Effector memory CD8-positive, alpha-beta T cell (primary cell): ENCODE measurements around the gene LAMP2.
"Not testable (repeated sequence)": the region's sequence is repeated elsewhere in the genome, so short reads cannot be mapped to it uniquely, and the experiment has no call there.

Source experiments
- ATAC-seq: fragments of 150-1000 bp; cut with Tn5 transposase; replicated peaks from 2 replicates; pipeline ENCODE4 v1.10.0; 2021; ENCODE audit warnings: mild to moderate bottlenecking, moderate library complexity
- DNase-seq, 3 experiments: peaks; one replicate each; pipeline ENCODE4 v3.0.0; 2021
- H3K27ac Mint-ChIP-seq, 2 donors: one replicate each; pipeline ENCODE4 v1.8.0; 2022; ENCODE audit warnings: mild to moderate bottlenecking in 2 of 2, mixed read lengths in 2 of 2, moderate library complexity in 2 of 2
- H3K27me3 Mint-ChIP-seq, 2 donors: one replicate each; pipeline ENCODE4 v1.8.0; 2022; ENCODE audit warnings: mixed read lengths in 2 of 2
- H3K36me3 Mint-ChIP-seq: one replicate; pipeline ENCODE4 v1.8.0; 2022; ENCODE audit warnings: mild to moderate bottlenecking, moderate library complexity, mixed read lengths; ENCODE audit not compliant: insufficient read depth
- H3K4me1 Mint-ChIP-seq, 2 donors: one replicate each; pipeline ENCODE4 v1.8.0; 2022; ENCODE audit warnings: low read depth in 2 of 2, mixed read lengths in 2 of 2
- H3K4me3 Mint-ChIP-seq, 2 donors: one replicate each; pipeline ENCODE4 v1.8.0; 2022; ENCODE audit warnings: mild to moderate bottlenecking in 2 of 2, mixed read lengths in 2 of 2, moderate library complexity in 2 of 2
- H3K9me3 Mint-ChIP-seq, 2 donors: one replicate each; pipeline ENCODE4 v1.8.0; 2022; ENCODE audit warnings: mixed read lengths in 2 of 2
- total RNA-seq, 9 experiments: gene quantifications; one replicate each; lab custom pipeline; 2026; lab: John Stamatoyannopoulos, UW

LAMP2 gene
- total RNA-seq = 18.8 to 101 (median 81.4) reads per million in 9 experiments

GRCh38 chrX:120468825-120469525, at the start of gene LAMP2:
LAMP2 (minus strand) TSS chrX:120469296; CDS start chrX:120469169, 127 bp downstream.
- Mint-ChIP-seq H3K27me3 (no peaks in the 10 kb centered on the region), H3K36me3 (peaks cover 9% of the 10 kb centered on the region), H3K4me1 (peaks cover 8 to 22% of the 10 kb centered on the region in 2 donors), H3K9me3 (no peaks in the 10 kb centered on the region), H3K27ac (peak within 1 kb of the TSS; percentile 88 to 97), H3K4me3 (peak within 1 kb of the TSS; percentile 88 to 92)
- DNase-seq (peak; percentile 69 to 70 (median 70)), ATAC-seq (peak; percentile 97)

DNA sequence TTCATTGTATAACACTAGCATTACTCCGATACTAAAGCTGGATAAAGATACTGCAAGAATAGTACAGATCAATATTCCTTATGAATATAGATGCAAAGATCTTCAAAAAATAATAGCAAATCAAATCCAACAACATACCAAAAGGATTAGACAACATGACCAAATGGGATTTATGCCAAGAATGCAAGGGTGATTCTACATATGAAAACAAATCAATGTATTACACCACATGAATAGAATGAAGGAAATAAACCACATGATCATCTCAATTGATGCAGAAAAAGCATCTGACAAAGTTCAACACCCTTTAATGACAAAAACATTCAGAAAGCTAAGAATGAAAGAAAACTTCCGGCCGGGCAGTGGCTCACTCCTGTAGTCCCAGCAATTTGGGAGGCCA, 48.8 kb upstream of the LAMP2 start:
- ATAC-seq = no peak
- peaks cover 7% of the 10 kb centered on the region for H3K36me3 Mint-ChIP-seq
- no peaks in the 10 kb centered on the region for H3K9me3 Mint-ChIP-seq
- H3K4me1 Mint-ChIP-seq = no peaks in the 10 kb centered on the region
- no peak overlapping the region for H3K27ac Mint-ChIP-seq
- no peak overlapping the region for H3K4me3 Mint-ChIP-seq
- no peak for DNase-seq
- no peaks in the 10 kb centered on the region for H3K27me3 Mint-ChIP-seq

- H3K9me3 Mint-ChIP-seq = no peaks in the 10 kb centered on the region
- no peak for ATAC-seq
- peaks cover 7% of the 10 kb centered on the region for H3K36me3 Mint-ChIP-seq
- H3K27ac Mint-ChIP-seq = no peak overlapping the region
- no peaks in the 10 kb centered on the region for H3K4me1 Mint-ChIP-seq
- H3K4me3 Mint-ChIP-seq = no peak overlapping the region
- no peaks in the 10 kb centered on the region for H3K27me3 Mint-ChIP-seq
- DNase-seq = no peak
Measured at GRCh38 chrX:120514236-120514635, 45.1 kb upstream of the LAMP2 start.

DNA sequence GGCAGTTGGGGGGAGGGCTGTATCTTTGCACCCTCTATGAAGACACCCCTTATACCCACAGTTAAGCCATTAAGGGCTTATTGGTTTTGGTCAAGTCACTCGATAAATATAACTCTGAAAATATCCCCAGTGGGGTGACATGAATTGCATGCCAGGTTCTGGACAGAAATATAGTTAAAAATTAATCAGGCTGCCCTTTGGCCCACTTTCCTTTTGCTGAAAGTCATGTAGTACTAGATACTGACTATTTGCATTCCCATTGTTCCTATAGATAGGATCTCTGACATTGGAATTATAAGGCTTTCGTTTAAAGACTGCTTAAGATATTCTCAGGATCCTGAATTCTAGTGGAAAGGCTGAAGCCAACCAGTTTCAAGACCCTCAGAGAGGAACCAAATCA, 43.5 kb upstream of the LAMP2 start:
- Mint-ChIP-seq H3K27ac (no peak overlapping the region), H3K9me3 (no peaks in the 10 kb centered on the region), H3K36me3 (peaks cover 3% of the 10 kb centered on the region), H3K4me1 (no peaks in the 10 kb centered on the region), H3K27me3 (no peaks in the 10 kb centered on the region), H3K4me3 (no peak overlapping the region)
- DNase-seq (no peak), ATAC-seq (no peak)

DNA sequence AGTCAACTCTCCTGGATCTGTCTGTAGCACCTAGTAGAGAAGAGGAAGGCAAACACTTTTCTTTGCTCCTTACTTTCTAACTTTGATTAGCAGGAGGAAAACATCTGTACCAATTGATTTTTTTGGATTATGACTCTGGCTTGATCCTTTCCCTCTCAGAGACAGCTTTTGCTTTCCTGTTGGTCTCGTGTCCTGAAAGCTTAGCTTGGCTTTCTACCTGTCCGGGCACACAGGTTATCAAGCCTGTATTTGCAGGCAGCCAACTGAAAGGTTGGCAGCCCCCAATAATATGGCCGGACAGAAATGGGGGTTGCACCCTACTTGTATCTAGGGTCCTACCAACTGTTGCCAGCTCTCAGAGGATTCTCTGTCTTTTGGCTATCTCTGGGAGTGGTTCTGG, 43.1 kb upstream of the LAMP2 start:
- H3K36me3 Mint-ChIP-seq = peaks cover 3% of the 10 kb centered on the region
- H3K27me3 Mint-ChIP-seq = no peaks in the 10 kb centered on the region
- no peak overlapping the region for H3K27ac Mint-ChIP-seq
- DNase-seq (no peak), ATAC-seq (no peak)
- H3K4me1 Mint-ChIP-seq = no peaks in the 10 kb centered on the region
- no peak overlapping the region for H3K4me3 Mint-ChIP-seq
- no peaks in the 10 kb centered on the region for H3K9me3 Mint-ChIP-seq

DNA sequence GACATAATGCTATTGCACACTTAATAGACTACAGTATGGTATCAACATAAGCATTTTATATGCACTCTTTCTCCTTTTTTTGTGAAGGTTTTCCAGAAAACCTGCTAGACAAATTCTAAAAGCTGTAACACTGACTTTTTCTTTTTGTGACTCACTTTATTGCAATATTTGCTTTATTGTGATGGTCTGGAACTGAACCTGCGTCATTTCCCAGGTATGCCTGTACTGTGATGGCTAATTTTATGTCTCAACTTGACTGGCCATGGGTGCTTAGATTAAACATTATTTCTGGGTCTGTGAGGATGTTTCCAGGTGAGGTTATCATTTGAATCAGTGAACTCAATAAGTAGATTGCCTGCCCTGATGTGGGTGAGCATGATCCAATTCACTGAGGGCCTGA, 35.5 kb upstream of the LAMP2 start:
- Mint-ChIP-seq H3K27me3 (no peaks in the 10 kb centered on the region), H3K9me3 (no peaks in the 10 kb centered on the region), H3K4me1 (no peaks in the 10 kb centered on the region), H3K36me3 (no peaks in the 10 kb centered on the region), H3K4me3 (no peak overlapping the region), H3K27ac (no peak overlapping the region)
- no peak for DNase-seq
- no peak for ATAC-seq

DNA sequence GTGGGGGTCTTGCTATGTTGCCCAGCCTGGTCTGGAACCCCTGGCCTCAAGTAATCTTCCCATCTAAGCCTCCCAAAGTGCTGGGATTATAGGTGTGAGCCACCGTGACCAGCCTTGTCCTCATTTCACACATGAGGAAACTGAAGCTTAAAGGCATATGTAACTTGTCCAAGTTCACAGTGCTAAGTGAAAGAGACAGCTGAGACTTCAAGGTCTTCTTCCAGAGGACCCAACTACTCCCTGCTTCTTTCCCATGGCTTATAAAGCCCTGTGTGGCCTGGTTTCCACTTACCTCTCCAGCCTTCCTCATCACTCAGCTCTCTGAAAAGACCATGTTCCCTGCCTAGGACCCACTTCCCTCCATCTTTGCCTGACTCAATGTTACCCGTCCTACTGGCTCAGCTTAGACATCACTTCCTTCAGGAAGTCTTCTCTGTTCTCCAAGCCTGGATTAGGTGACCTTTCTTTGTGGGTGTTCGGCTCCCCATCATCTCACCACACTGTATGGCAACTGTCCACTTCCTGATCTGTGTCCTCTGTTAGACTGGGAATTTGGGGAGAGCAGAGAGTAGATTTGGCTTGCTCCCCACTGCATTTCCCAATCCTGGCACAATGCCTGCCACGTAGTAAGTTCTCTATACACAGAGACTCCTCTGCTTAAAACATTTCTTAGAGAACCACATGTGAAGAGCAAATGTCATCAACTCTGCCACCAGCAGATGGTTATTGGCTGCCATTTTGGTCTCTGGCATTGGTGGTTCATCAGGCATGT, 30.4 kb upstream of the LAMP2 start:
- ATAC-seq = no peak
- Mint-ChIP-seq H3K9me3 (no peaks in the 10 kb centered on the region), H3K27ac (no peak overlapping the region), H3K4me1 (peaks cover 4 to 5% of the 10 kb centered on the region in 2 donors), H3K4me3 (no peak overlapping the region), H3K27me3 (no peaks in the 10 kb centered on the region), H3K36me3 (peaks cover 9% of the 10 kb centered on the region)
- DNase-seq = no peak

GRCh38 chrX:120490119-120490518, 21.0 kb upstream of the LAMP2 start:
- not testable (repeated sequence) for H3K4me3 Mint-ChIP-seq, H3K27ac Mint-ChIP-seq, H3K27me3 Mint-ChIP-seq, ATAC-seq, H3K9me3 Mint-ChIP-seq, H3K36me3 Mint-ChIP-seq, DNase-seq
- peaks cover 10 to 17% of the 10 kb centered on the region in 2 donors for H3K4me1 Mint-ChIP-seq

- no peak for ATAC-seq
- H3K4me1 Mint-ChIP-seq = peaks cover 10 to 17% of the 10 kb centered on the region in 2 donors
- peak overlapping the region in 1 of 2 donors; percentile 48 for H3K4me3 Mint-ChIP-seq
- no peaks in the 10 kb centered on the region for H3K9me3 Mint-ChIP-seq
- no peak for DNase-seq
- H3K27me3 Mint-ChIP-seq = no peaks in the 10 kb centered on the region
- peaks cover 4% of the 10 kb centered on the region for H3K36me3 Mint-ChIP-seq
- H3K27ac Mint-ChIP-seq = peak overlapping the region in 1 of 2 donors; percentile 35
Measured at GRCh38 chrX:120486786-120487185, 17.7 kb upstream of the LAMP2 start.

DNA sequence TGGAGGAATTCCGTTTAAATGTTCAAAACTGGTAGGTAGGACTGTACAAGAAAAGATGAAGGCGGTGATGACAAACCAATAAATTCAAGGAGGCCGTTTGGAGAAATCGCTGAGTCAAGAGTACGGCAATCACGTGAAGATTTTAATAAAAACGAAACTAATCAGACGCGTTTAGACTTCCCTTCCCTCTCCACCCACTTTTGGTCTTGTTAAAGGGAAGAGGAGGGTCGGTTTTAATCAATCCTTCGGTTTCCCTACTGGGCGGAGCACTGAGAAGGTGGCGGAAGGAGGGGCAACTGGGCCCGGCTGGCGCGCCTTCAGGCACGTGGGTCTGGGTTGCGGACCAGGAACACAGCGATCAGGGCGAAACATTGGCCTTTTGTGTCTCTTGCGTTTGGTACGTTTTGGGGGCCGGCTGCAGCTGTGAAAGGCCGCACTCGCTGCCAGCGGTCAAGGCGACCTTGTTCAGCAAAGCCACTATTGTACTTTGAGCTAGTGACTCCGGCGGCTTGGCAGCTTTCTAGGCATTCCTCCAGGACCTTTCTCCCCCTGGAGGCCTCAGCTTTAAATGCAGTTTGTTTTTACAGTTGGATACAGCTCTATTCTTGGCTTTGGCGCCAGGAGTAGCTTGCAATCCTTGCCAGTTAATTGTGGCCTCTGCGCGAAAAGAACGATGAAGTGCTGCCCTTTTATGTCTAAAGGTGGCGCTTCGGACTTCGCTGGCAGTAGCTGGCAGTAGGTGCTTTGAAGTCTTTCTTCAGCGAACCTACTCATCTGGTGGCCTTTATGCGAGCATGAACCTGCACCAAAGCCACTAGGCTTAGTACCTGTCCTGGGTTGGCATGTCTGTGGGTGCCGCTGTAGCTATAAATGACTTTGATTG, 16.8 kb upstream of the LAMP2 start:
- no peaks in the 10 kb centered on the region for H3K9me3 Mint-ChIP-seq

GRCh38 chrX:120485315-120485637, 16.2 kb upstream of the LAMP2 start:
- H3K4me1 Mint-ChIP-seq = peaks cover 10 to 17% of the 10 kb centered on the region in 2 donors
- no peaks in the 10 kb centered on the region for H3K27me3 Mint-ChIP-seq
- DNase-seq = no peak
- H3K27ac Mint-ChIP-seq = peak overlapping the region; percentile 88 to 89
- peak overlapping the region; percentile 86 for H3K4me3 Mint-ChIP-seq
- peak; percentile 9 for ATAC-seq
- peaks cover 4% of the 10 kb centered on the region for H3K36me3 Mint-ChIP-seq
- no peaks in the 10 kb centered on the region for H3K9me3 Mint-ChIP-seq

More for the DNA sequence above, 16.8 kb upstream of the LAMP2 start:
- Mint-ChIP-seq H3K36me3 (peaks cover 4% of the 10 kb centered on the region), H3K4me1 (peaks cover 10 to 17% of the 10 kb centered on the region in 2 donors), H3K27me3 (no peaks in the 10 kb centered on the region), H3K27ac (peak overlapping the region; percentile 88 to 89), H3K4me3 (peak overlapping the region; percentile 86)
- peak; percentile 74 for ATAC-seq
- DNase-seq = peak; percentile 27 to 38 (median 32)

GRCh38 chrX:120477453-120477852, 8.4 kb upstream of the LAMP2 start:
- Mint-ChIP-seq H3K4me3 (no peak overlapping the region), H3K4me1 (no peaks in the 10 kb centered on the region), H3K27ac (no peak overlapping the region), H3K36me3 (no peaks in the 10 kb centered on the region), H3K9me3 (no peaks in the 10 kb centered on the region), H3K27me3 (no peaks in the 10 kb centered on the region)
- ATAC-seq (no peak), DNase-seq (no peak)

GRCh38 chrX:120476714-120477113, 7.6 kb upstream of the LAMP2 start:
- H3K27ac Mint-ChIP-seq = no peak overlapping the region
- ATAC-seq = no peak
- H3K9me3 Mint-ChIP-seq = no peaks in the 10 kb centered on the region
- DNase-seq = no peak
- H3K4me1 Mint-ChIP-seq = no peaks in the 10 kb centered on the region
- no peaks in the 10 kb centered on the region for H3K36me3 Mint-ChIP-seq
- no peak overlapping the region for H3K4me3 Mint-ChIP-seq
- no peaks in the 10 kb centered on the region for H3K27me3 Mint-ChIP-seq
